GM23338 (cell line): ENCODE data around the gene MME. TPM values are rescaled to one million over a fixed set of nuclear protein-coding genes. Genes with fewer than 3 reads are reported as not detected.

Experiments
- ATAC-seq: fragments of 200-7000 bp; cut with Tn5 transposase; 3 replicates; pipeline ENCODE4 v1.9.1; 2020
- DNase-seq: peaks from one replicate; pipeline ENCODE4 v3.0.0-alpha.2; 2015; ENCODE audit warnings: low spot score
- H2AFZ ChIP-seq: fragments of 200-600 bp; sonication (generic); 2 replicates; pipeline ENCODE4 v1.8.0; 2016; ENCODE audit warnings: antibody characterized with exemption, mild to moderate bottlenecking, moderate library complexity
- H3F3A ChIP-seq: fragments of 200-600 bp; sonication (generic); replicated peaks from 2 replicates; pipeline ENCODE4 v1.8.0; 2017; ENCODE audit warnings: antibody characterized with exemption, mixed run types, low read depth
- H3K27ac ChIP-seq: fragments of 200-600 bp; sonication (generic); 2 replicates; pipeline ENCODE4 v1.6.1; 2016; ENCODE audit warnings: low read depth
- H3K27me3 ChIP-seq: fragments of 200-600 bp; sonication (generic); 2 replicates; pipeline ENCODE4 v1.8.0; 2016; ENCODE audit warnings: mild to moderate bottlenecking, mixed run types, moderate library complexity; ENCODE audit not compliant: insufficient read depth
- H3K36me3 ChIP-seq: fragments of 200-600 bp; sonication (generic); 2 replicates; pipeline ENCODE4 v1.8.0; 2016; ENCODE audit warnings: mild to moderate bottlenecking; ENCODE audit not compliant: insufficient read depth
- H3K4me1 ChIP-seq: fragments of 200-600 bp; sonication (generic); 2 replicates; pipeline ENCODE4 v1.8.0; 2016; ENCODE audit warnings: mild to moderate bottlenecking, moderate library complexity; ENCODE audit not compliant: insufficient read depth
- H3K4me2 ChIP-seq: fragments of 200-600 bp; sonication (generic); 2 replicates; pipeline ENCODE4 v1.7.1; 2017; ENCODE audit warnings: mixed run types
- H3K4me3 ChIP-seq: fragments of 200-600 bp; sonication (generic); 2 replicates; pipeline ENCODE4 v1.6.1; 2016; ENCODE audit warnings: mixed run types
- H3K79me2 ChIP-seq: fragments of 200-600 bp; sonication (generic); replicated peaks from 2 replicates; pipeline ENCODE4 v1.8.0; 2017; ENCODE audit warnings: mild to moderate bottlenecking; ENCODE audit not compliant: insufficient read depth
- H3K9me2 ChIP-seq: fragments of 200-600 bp; sonication (generic); 2 replicates; pipeline ENCODE4 v1.8.0; 2017; ENCODE audit not compliant: insufficient read depth
- H4K20me1 ChIP-seq: fragments of 200-600 bp; sonication (generic); replicated peaks from 2 replicates; pipeline ENCODE4 v1.8.0; 2017; ENCODE audit warnings: mild to moderate bottlenecking; ENCODE audit not compliant: insufficient read depth
- H3K27ac Mint-ChIP-seq: 2 replicates; pipeline ENCODE4 v1.8.0; 2020; ENCODE audit warnings: inconsistent platforms, mild to moderate bottlenecking, moderate library complexity, mixed read lengths
- H3K27me3 Mint-ChIP-seq: 3 replicates; pipeline ENCODE4 v1.8.0; 2022; ENCODE audit warnings: low read depth, mild to moderate bottlenecking, moderate library complexity, mixed read lengths, inconsistent platforms; ENCODE audit not compliant: insufficient read depth, poor library complexity
- H3K36me3 Mint-ChIP-seq: 3 replicates; pipeline ENCODE4 v1.8.0; 2021; ENCODE audit warnings: low read depth, mild to moderate bottlenecking, inconsistent platforms, moderate library complexity, mixed read lengths
- H3K4me1 Mint-ChIP-seq: 3 replicates; pipeline ENCODE4 v1.8.0; 2020; ENCODE audit warnings: mild to moderate bottlenecking, inconsistent platforms, mixed read lengths
- H3K4me3 Mint-ChIP-seq: 3 replicates; pipeline ENCODE4 v1.8.0; 2021; ENCODE audit warnings: moderate library complexity, mild to moderate bottlenecking, inconsistent platforms, mixed read lengths
- H3K9me3 Mint-ChIP-seq: 3 replicates; pipeline ENCODE4 v1.8.0; 2020; ENCODE audit warnings: moderate library complexity, mild to moderate bottlenecking, inconsistent platforms, mixed read lengths
- CREB1 ChIP-seq: fragments of 250-450 bp; sonication (Bioruptor Pico); IDR thresholded peaks from 2 replicates; pipeline ENCODE4 v1.5.0; 2020; ENCODE audit warnings: low read depth, mild to moderate bottlenecking, moderate library complexity
- ETS1 ChIP-seq: IDR thresholded peaks from 2 replicates; pipeline ENCODE4 v1.6.1; 2016; ENCODE audit warnings: antibody characterized with exemption
- EZH2 ChIP-seq: fragments of 200-600 bp; sonication (generic); IDR thresholded peaks from one replicate; pipeline ENCODE4 v1.8.0; 2017; ENCODE audit warnings: antibody characterized with exemption, mild to moderate bottlenecking, low read depth; ENCODE audit not compliant: unreplicated experiment
- EZH2phosphoT487 ChIP-seq: fragments of 200-600 bp; sonication (generic); IDR thresholded peaks from one replicate; pipeline ENCODE4 v1.8.1; 2018; ENCODE audit warnings: antibody characterized with exemption; ENCODE audit not compliant: unreplicated experiment
- JUNB ChIP-seq: IDR thresholded peaks from one replicate; pipeline ENCODE4 v1.6.1; 2016; ENCODE audit warnings: antibody characterized with exemption; ENCODE audit not compliant: unreplicated experiment
- NANOG ChIP-seq: IDR thresholded peaks from 2 replicates; pipeline ENCODE4 v1.6.1; 2016; ENCODE audit warnings: antibody characterized with exemption, borderline replicate concordance
- POLR2AphosphoS5 ChIP-seq: IDR thresholded peaks from 2 replicates; pipeline ENCODE4 v1.6.1; 2016; ENCODE audit warnings: antibody characterized with exemption, low read depth
- ZNF114 ChIP-seq: fragments of 250-450 bp; sonication (Bioruptor Pico); IDR thresholded peaks from 2 replicates; pipeline ENCODE4 v1.5.0; 2020; ENCODE audit warnings: mild to moderate bottlenecking, moderate library complexity
- ZNF331 ChIP-seq: fragments of 250-450 bp; sonication (Bioruptor Pico); IDR thresholded peaks from 2 replicates; pipeline ENCODE4 v1.5.0; 2020; ENCODE audit warnings: low read depth, mild to moderate bottlenecking, moderate library complexity
- ZNF462 ChIP-seq: fragments of 250-450 bp; sonication (Bioruptor Pico); IDR thresholded peaks from 2 replicates; pipeline ENCODE4 v1.5.0; 2020; ENCODE audit warnings: mild to moderate bottlenecking, moderate library complexity
- polyA plus RNA-seq: library from polyadenylated mRNA; unstranded; fragments of >200 nt; fragmentation: Nextera tagmentation; extraction: Ambion mirVana; gene quantifications from 2 replicates; pipeline ENCODE4 v1.2.1, GENCODE V29; 2016
- total RNA-seq: library from RNA; depleted of rRNA; stranded (reverse); fragments of >200 nt; shearing (Covaris generic); gene quantifications from 2 replicates; pipeline ENCODE4 v1.2.3, GENCODE V29; 2014
- TF ChIP-seq, protein P1 (sequence below), 2 experiments: fragments of 200-600 bp in 1 of 2; sonication (generic) in 1 of 2; conservative IDR thresholded peaks; 2 replicates each; pipeline versions ENCODE4 v1.5.1 to v1.6.1; 2016 to 2017; ENCODE audit warnings: antibody characterized with exemption in 2 of 2, low read depth in 2 of 2, mild to moderate bottlenecking in 2 of 2, moderate library complexity in 1 of 2

The MME gene
- total and polyA plus RNA-seq, 2 experiments from 2014 or later, result 15.2 to 76.7 TPM

DNA sequence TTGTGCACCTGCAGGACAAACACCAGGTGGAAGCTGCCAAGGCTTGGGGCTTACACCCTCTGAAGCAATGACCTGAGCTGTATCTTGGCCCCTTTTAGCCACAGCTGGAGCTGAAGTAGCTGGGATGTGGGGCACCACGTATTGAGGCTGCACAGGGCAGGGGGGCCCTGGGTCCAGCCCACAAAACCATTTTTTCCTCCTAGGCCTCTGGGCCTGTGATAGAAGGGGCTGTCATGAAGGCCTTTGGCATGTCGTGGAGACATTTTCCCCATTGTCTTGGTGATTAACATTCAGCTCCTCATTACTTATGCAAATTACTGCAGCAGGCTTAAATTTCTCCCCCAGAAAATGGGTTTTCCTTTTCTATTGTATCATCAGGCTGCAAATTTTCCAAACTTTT, 27.6 kb upstream of the MME start:
- Histone ChIP-seq H3K4me3 (no peak overlapping the region), H3K27ac (no peak overlapping the region), H3K9me2 (no peaks in the 10 kb centered on the region), H3K4me1 (no peaks in the 10 kb centered on the region), H2AFZ (no peak overlapping the region), H3K27me3 (no peaks in the 10 kb centered on the region), H3K36me3 (peaks cover 6% of the 10 kb centered on the region; the same call in 1 of the 2 replicates), H4K20me1 (no peaks in the 10 kb centered on the region), H3F3A (no peaks in the 10 kb centered on the region), H3K79me2 (no peaks in the 10 kb centered on the region), H3K4me2 (no peak overlapping the region)
- Mint-ChIP-seq H3K4me3 (no peak overlapping the region), H3K36me3 (peaks cover 34% of the 10 kb centered on the region), H3K4me1 (no peaks in the 10 kb centered on the region), H3K27me3 (peaks cover 1% of the 10 kb centered on the region), H3K27ac (no peak overlapping the region), H3K9me3 (peaks cover 44% of the 10 kb centered on the region)
- ATAC-seq, result no peak
- no peak for DNase-seq
- TF ChIP-seq EZH2 (no peak), POLR2AphosphoS5 (no peak)
- TF ChIP-seq, protein P1, sequence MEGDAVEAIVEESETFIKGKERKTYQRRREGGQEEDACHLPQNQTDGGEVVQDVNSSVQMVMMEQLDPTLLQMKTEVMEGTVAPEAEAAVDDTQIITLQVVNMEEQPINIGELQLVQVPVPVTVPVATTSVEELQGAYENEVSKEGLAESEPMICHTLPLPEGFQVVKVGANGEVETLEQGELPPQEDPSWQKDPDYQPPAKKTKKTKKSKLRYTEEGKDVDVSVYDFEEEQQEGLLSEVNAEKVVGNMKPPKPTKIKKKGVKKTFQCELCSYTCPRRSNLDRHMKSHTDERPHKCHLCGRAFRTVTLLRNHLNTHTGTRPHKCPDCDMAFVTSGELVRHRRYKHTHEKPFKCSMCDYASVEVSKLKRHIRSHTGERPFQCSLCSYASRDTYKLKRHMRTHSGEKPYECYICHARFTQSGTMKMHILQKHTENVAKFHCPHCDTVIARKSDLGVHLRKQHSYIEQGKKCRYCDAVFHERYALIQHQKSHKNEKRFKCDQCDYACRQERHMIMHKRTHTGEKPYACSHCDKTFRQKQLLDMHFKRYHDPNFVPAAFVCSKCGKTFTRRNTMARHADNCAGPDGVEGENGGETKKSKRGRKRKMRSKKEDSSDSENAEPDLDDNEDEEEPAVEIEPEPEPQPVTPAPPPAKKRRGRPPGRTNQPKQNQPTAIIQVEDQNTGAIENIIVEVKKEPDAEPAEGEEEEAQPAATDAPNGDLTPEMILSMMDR (conservative IDR thresholded peaks at IDR 0.05; ENCODE audit: low read depth in 2 of 2), result no peak

DNA sequence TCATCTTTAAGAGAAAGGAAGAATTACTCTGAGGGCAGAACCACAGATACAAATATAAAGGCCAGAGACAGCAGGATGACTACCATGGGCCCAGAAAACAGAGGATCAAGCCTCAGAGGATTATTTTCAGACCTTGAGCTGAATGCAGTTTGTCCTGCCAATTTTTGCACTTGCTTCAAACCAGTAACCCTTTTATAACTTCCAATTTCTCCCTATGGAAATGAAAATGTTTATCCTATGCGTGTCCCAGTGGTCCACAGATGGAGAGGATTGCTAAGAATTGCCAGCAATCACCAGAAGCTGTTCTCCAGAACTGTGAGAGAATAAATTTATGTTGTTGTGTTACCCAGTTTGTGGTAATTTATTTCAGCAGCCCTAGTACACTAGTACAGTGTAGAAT, 26.4 kb upstream of the MME start:
- no peaks in the 10 kb centered on the region for H3K9me2 ChIP-seq
- H3K27me3 Mint-ChIP-seq, result peaks cover 1% of the 10 kb centered on the region
- ATAC-seq (no peak), DNase-seq (no peak)
- no peak overlapping the region for H3K27ac Mint-ChIP-seq
- H3K4me3 ChIP-seq, result no peak overlapping the region
- no peak overlapping the region for H3K4me2 ChIP-seq
- no peak overlapping the region for H2AFZ ChIP-seq
- no peaks in the 10 kb centered on the region for H3K27me3 ChIP-seq
- H4K20me1 ChIP-seq, result no peaks in the 10 kb centered on the region
- no peaks in the 10 kb centered on the region for H3K4me1 Mint-ChIP-seq
- H3K9me3 Mint-ChIP-seq, result peaks cover 44% of the 10 kb centered on the region
- H3K36me3 ChIP-seq, result peaks cover 6% of the 10 kb centered on the region; the same call in 1 of the 2 replicates
- no peak overlapping the region for H3K27ac ChIP-seq
- no peak overlapping the region for H3K4me3 Mint-ChIP-seq
- no peaks in the 10 kb centered on the region for H3F3A ChIP-seq
- H3K4me1 ChIP-seq, result no peaks in the 10 kb centered on the region
- H3K36me3 Mint-ChIP-seq, result peaks cover 34% of the 10 kb centered on the region
- H3K79me2 ChIP-seq, result no peaks in the 10 kb centered on the region
- TF ChIP-seq ZNF462 (CRISPR knock-in tag) (no peak), NANOG (no peak), EZH2 (no peak), ZNF331 (CRISPR knock-in tag) (no peak), EZH2phosphoT487 (no peak), CREB1 (CRISPR knock-in tag) (no peak), ETS1 (no peak), ZNF114 (CRISPR knock-in tag) (no peak), POLR2AphosphoS5 (no peak), JUNB (no peak)
- TF ChIP-seq, protein P1 (conservative IDR thresholded peaks at IDR 0.05; ENCODE audit: low read depth in 2 of 2), result no peak
